ENCODE measurements around the gene GTF2IRD1.

- no peak for TF ChIP-seq POU5F1 (IDR thresholded peaks at IDR 0.05; ENCODE audit: borderline replicate concordance, low read depth, low read length, partially characterized antibody)
- TF ChIP-seq POLR2A (conservative IDR thresholded peaks at IDR 0.05), result no peak
- no peak for TF ChIP-seq POLR2AphosphoS2 (IDR thresholded peaks at IDR 0.05; ENCODE audit: low read length)
- no peak for TF ChIP-seq POLR2G (IDR thresholded peaks at IDR 0.05; ENCODE audit: low read depth, low read length)
- TF ChIP-seq CTCF (IDR thresholded peaks at IDR 0.05 in 2 of 3, conservative IDR thresholded peaks at IDR 0.05 in 1 of 3; ENCODE audit: insufficient read depth in 2 of 3, low read depth in 1 of 3, low read length in 3 of 3), result no peak
- TF ChIP-seq MCM3 (IDR thresholded peaks at IDR 0.05), result no peak
- no peak for TF ChIP-seq RCOR1 (IDR thresholded peaks at IDR 0.05; ENCODE audit: borderline replicate concordance in 1 of 2, low read depth in 2 of 2, low read length in 2 of 2)
These were observed 47.6 kb downstream of the GTF2IRD1 start for GRCh38 chr7:74501298-74501697.
